HUDEP-2 (cell line): Measurements from ENCODE around the gene HOXC10.

ENCODE experiments used
- DNase-seq, 76 experiments: peaks; one replicate each; lab custom pipeline; 2025; ENCODE audit not compliant: unreplicated experiment in 76 of 76; lab: John Stamatoyannopoulos, UW

Gene HOXC10

GRCh38 chr12:54011665-54012532 lies 27.0 kb downstream of the HOXC10 start:
- DNase-seq: no peak

DNA sequence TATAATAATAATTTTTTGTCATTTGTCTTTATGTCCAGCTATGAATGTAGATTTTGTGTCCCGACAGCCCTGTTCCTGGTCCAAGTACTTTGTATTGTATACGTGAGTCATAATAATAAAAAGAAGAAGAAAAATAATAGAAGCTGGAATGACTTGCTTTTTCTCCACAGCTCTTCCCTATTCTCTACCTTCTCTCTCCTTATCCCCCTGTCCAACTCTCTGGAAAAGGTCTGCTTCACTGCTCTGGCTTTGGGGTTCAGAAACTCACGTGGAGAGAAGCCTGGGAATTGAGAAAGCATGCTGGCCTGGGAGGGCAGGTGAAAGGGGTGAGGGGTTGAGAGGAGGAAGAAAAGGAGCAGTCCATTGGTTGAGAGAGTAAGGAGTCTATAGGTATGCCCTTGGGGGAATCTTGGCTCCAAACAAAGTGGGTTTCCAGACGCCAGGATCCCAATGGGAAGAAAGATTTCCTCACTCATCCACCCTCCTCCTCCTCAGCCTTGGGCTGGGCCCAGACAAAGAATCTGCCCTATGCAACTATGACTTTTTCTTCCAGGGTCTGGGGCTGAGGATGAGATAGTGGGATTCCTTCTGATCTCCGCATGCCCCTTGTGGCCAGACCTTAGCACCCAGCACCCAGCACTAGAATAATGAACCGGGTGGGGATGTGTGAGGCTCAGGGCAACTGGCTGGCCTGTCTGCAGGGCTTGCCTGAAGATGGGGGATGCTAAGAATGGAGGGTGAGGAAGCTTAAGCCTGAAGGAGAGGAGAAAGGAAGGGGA lies 27.9 kb downstream of the HOXC10 start:
- DNase-seq: no peak

GRCh38 chr12:54014377-54015017 lies 29.6 kb downstream of the HOXC10 start:
- DNase-seq: no peak

- no peak for DNase-seq
These were observed 30.3 kb downstream of the HOXC10 start for GRCh38 chr12:54015018-54015931.

GRCh38 chr12:54016051-54016450 lies 31.1 kb downstream of the HOXC10 start:
- DNase-seq: no peak

DNA sequence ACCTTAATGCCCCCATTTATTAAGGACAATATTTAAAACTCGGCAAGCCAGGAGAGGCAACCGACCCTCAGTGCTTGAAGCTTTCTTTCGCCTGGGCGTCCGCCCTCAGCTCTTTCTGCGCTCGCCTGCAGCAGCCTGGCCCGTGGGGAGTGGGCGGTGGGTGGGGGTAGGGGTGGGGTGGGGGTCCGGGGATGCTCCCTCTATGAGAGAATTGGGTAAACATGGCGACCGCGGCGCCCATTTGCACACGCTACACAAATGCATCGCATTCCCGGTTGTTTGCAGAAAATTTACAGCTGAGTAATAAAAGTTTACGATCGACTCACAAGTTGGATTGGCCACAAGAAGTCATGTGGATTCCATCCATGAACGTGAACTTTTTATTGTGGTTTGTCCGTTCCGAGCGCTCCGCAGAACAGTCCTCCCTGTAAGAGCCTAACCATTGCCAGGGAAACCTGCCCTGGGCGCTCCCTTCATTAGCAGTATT lies 31.6 kb downstream of the HOXC10 start:
- no peak for DNase-seq

- no peak for DNase-seq
These were observed 32.3 kb downstream of the HOXC10 start for GRCh38 chr12:54017027-54017788.

DNA sequence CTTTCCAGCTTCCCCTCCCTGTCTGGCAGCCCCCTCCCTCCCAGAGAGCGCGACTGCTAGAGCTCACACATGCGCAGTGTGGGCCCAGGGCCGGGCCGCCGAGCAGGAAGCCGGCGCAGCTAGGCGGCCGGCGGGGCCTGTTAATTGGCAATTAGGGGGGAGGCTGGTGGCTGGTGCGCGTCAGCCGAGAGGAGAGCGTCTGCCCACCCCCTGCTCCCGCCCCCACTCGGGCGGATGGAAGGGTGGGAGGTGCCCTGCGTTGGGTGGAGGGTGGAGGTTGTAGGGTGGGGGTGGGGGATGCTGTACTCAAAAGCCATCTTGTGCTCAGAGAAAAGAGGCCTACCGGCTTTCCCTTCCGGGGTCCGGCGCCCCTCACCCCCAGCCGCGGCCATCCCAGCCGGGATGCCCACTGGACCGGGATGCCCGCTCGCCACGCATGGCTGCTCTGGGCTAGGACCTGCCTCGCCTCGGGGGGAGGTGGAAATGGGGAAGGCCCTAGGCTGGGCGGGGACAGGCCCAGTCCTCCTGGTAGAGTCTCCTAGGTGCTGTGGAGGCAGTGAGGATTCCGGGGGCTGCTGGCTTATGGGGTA lies 33.0 kb downstream of the HOXC10 start:
- peak in 25 of 76 experiments; percentile 6 to 50 (median 22) for DNase-seq

DNA sequence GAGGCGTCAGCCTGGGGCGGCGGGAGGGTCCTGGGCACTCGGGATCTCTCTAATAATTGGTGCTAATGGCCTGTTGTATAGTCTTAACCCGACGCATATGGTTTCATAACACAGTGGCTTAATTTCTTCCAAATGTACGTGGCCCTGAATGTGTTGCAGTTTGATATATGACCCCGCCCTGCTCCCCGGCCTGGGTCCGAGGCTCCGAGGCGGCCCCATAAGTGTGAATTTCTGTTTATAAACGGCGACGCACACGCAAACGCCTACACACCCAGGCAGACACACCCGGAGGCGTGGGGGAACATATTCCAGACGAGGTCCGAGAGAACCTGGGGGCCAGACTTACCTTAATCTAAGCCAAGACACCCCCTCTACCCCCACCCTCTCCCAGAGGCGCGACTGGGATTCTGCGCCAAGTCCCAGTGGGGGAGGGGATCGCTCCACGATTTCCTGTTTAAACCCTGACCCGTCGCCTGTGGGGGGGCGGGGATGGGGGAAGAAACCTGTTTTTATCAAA lies 33.6 kb downstream of the HOXC10 start:
- DNase-seq: no peak

GRCh38 chr12:54019091-54019811 lies 34.3 kb downstream of the HOXC10 start:
- DNase-seq: no peak

GRCh38 chr12:54019924-54020590 lies 35.1 kb downstream of the HOXC10 start:
- DNase-seq: no peak

DNA sequence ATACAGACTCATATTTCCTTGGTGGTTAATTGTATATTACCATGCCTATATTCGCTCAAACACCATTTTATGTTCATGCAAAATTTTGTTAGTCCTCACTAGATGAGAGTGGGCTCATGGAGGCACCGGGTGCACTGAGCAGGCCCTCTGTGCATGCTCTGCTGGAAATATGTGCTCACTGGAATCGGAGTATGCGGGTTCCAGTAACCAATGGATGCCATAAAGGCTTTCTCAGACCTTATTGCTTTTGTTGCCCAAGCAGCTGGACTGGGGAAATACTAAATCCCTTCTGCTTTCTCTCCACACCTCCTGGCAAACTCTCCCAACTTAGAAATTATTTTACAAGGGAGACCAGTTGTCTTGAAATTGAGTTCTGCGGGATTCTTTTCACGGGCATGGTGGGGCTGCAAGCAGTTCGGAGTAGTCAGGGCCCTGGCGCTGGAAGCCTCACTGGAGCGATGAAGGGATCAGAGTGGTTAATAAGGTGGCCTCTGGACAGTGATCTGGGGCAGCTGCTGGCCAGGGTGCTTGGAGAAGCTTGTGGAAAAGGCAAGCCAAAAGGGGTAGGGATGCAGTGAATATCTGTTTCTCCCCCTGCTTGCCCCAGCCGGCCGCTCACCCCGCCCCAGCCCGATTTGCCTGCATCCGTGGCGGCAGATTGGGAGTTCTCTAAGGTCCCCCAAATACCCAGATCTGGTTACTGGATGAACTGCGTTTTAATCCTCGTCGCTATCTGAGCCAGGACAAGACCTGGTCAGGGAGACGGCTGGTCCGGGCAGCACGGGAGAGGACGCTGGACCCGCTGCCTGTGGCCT lies 35.9 kb downstream of the HOXC10 start:
- no peak for DNase-seq

- peak in 1 of 76 experiments; percentile 7 for DNase-seq
These were observed 36.6 kb downstream of the HOXC10 start for GRCh38 chr12:54021432-54022013.

- no peak for DNase-seq
These were observed 38.3 kb downstream of the HOXC10 start for GRCh38 chr12:54022960-54023884.

DNA sequence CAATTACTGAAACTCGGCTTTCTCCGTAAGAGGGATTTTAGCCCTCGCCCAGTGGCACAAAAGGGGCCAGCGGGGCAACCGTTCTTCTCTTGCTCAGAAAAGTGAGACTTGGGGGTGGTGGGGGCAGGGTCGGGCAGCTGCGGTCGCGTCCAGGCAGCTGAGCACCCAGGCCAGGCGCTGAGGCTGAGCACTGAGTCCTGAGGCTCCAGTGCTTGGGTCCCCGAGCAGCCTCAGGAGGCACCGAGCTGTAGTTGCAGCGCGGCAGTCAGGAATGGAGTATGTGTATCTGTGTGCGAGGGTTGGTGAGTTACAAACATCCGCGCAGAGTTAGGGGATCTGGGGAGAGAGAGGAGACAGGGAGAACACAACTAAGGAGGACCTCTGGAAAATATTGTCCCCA lies 39.2 kb downstream of the HOXC10 start:
- no peak for DNase-seq
